CD1c-positive myeloid dendritic cell (primary cell): Measurements from ENCODE around the gene GASK1A.
A peak's percentile ranks its signal among the peaks of the same experiment; 100 is the strongest.

Experiments used
- DNase-seq: peaks from one replicate; pipeline ENCODE4 v3.0.0-alpha.2; 2016; ENCODE audit errors: extremely low spot score

Gene GASK1A

DNA sequence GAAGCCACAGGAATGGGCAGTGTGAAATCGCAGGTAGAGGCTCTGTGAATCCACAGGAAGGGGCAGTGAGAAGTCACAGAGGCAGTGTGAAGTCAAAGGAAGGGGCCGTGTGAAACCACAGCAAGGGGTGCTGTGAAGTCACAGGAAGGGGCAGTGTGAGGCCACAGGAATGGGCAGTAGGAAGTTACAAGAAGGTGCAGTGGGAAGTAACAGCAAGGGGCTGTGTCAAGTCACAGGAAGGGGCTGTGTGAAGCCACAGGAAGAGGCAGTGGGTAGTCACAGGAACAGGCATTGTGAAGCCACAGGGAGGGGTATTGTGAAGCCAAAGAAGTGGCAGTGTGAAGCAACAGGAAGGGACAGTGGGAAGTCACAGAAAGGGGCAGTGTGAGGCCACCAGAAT is 34.1 kb downstream of the GASK1A start:
- DNase-seq = no peak

DNA sequence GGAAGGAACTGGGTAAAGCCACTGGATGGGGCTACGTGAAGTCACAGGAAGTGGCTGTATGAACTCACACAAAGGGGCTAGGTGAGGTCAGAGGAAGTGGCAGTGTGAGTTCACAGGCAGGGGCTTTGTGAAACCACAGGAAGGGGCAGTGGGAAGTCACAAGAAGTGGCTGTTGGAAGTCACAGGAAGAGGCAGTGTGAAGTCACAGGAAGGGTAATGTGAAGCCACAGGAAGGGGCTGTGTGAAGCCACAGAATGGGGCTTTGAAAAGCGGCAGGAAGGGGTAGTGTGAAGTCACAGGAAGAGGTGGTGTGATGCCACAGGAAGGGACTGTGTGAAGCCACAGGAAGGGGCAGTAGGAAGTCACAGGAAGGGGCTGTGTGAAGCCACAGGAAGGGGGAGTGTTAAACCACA is 34.6 kb downstream of the GASK1A start:
- no peak for DNase-seq

DNA sequence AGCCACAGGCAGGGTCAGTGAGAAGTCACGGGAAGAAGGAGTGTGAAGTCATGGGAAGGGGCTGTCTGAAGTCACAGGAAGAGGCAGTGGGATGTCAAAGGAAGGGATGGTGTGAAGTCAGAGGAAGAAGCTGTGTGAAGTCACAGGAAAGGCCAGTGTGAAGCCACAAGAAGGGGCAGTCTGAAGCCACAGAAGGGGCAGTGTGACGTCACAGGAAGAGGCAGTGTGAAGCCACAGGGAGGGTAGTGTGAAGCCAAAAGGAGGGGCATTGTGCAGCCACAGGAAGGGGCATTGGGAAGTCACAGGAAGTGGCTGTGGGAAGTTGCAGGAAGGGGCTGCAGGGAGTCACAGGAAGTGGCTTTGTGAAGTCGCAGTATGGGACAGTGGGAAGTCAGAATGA is 35.1 kb downstream of the GASK1A start:
- no peak for DNase-seq

DNA sequence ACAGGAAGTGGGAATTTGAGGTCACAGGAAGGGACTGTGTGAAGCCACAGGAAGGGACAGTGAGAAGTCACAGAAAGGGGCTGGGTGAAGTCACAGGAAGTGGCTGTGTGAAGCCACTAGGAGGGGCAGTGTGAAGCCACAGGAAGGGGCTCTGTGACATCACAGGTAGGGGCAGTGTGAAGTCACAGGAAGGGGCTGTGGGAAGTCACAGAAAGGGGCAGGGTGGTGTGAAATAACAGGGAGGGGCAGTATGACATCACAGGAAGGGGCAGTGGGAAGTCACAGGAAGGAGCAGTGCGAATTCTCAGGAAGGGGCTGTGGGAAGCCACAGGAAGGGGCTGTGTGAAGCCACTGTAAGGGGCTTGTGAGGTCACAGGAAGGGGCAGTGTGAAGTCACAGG is 35.8 kb downstream of the GASK1A start:
- no peak for DNase-seq

DNA sequence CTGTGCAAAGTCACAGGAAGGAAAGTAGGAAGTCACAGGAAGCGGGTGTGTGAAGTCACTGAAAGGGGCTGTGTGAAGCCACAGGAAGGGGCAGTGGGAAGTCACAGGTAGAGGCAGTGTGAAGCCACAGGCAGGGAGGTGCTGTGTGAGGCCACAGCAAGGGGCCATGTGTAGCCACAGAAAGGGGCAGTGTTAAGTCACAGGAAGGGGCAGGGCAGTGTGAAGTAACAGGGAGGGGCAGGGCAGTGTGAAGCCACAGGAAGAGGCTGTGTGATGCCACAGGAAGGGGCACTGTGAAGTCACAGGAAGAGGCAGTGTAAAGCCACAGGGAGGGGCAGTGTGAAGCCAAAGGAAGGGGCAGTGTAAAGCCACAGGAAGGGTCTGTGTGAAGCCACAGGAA is 36.5 kb downstream of the GASK1A start:
- no peak for DNase-seq

DNA sequence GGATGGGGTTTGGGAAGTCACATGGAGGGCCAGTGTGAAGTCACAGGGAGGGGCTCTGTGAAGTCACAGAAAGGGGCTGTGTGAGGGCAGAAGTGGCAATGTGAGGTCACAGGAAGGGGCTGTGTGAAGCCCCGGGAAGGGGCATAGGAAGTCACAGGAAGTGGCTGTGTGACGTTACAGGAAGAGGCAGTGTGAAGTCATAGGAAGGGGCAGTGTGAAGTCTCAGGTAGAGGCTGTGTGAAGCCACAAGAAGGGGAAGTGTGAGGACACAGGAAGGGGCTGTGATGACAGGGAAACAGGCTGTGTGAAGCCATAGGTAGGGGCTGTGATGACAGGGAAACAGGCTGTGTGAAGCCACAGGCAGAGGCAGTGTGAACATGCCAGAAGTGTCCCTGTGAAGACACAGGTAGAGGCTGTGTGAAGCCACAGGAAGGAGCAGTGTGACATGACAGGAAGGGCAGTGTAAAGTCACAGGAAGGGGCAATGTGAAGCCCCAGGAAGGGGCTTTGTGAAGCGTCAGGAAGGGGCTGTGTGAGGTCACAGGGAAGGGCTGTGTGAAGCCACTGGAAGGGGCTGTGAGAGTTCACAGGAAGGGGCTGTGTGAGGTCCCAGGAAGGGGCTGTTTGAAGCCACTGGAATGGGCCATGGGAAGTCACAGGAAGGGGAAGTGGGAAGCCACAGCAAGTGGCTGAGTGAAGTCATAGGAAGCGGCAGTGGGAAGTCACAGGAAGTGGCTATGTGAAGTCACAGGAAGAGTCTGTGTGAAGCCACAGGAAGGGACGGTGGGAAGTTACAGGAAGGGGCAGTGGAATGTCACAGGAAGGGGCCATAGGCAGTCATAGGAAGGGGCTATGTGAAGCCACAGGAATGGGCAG is 37.1 kb downstream of the GASK1A start:
- DNase-seq = no peak

DNA sequence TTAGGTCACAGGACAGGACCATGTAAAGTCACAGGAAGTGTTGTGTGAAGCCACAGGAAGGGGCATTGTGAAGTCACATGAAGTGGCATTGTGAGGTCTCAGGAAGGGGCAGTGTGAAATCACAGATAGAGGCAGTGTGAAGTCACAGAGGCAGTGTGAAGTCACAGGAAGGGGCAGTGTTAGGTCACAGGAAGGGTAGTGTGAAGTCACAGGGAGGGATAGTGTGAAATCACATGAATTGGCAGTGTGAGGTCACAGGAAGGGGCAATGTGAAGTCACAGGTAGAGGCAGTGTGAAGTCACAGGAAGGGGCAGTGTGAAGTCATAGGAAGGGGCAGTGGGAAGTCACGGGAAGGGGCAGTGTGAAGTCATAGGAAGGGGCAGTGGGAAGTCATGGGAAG is 37.9 kb downstream of the GASK1A start:
- no peak for DNase-seq

DNA sequence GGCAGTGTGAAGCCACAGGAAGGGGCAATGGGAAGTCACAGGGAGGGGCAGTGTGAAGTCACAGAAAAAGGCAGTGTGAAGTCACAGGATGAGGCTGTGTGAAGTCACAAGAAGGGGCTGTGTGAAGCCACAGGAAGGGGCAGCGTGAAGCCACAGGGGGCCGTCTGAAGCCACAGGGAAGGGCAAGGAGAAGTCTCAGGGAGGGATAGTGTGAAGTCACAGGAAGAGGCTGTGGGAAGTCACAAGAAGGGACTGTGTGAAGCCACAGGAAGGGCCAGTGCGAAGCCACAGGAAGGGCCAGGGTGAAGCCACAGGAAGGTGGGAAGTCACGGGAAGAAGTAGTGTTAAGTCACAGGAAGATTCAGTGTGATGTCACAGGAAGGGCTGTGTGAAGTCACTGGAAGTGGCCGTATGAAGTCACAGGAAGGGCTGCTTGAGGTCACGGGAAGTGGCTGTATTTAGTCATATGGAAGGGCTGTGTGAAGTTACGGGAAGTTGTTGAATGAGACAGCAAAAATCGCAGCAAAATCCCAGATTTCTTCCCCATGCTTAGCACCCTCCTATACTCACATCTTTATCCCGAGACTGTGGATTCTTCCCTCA is 38.6 kb downstream of the GASK1A start:
- DNase-seq = no peak

DNA sequence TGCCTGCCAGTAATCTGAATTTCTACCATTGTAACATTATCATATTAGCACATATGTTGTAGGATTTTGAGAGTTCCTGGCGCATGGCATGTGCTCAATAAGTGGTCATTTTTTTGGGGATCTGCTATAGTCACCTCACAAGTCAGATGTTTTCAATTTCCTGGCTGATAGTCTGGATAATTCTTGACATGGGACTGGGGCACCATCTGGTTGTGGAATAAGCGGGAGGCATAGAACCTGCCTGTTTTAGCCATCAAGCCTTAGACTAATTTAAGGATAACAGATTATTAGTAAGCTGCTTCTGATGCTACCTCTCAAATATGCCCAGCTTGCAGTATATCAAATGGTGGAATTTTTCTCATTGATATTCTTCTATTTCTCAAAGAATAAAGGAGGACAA is 39.1 kb downstream of the GASK1A start:
- DNase-seq = no peak

DNA sequence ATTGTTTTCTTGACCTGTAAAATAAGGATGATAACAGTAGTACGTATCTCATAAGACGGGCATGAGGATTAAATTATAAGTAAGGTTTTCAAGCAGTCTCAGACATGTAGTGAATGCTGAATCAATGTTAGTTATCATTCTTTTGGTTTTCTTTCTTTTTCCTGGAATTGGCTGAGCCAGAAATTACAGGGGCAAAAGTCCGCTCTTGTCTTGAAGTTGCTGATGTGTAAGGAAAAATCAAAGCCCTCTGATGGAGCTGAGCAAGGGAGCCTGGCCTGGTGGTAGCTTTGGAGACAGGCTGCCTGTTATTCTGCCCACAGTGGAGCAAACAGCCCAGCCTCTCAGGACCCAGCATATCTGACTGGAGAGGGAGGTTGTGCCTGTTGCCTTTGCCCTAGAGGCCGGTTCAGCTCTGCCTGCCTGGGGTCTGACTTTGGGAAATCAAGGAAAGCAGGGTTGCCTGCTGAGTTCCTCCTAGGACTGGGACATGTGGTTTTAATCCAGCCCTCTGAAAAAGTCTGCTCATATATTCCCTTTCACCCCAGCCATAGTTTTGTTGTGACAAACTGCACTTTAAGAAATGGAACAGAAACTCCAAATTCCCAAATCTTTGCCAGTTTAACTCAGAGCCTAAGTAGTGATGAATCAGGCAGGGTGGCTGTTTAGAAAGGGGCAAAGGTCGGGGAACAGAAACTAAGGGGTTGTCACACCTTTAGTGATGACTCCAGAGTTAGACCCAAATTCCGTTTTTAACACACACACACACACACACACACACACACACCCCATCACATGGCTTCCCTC is 40.1 kb downstream of the GASK1A start:
- no peak for DNase-seq

DNA sequence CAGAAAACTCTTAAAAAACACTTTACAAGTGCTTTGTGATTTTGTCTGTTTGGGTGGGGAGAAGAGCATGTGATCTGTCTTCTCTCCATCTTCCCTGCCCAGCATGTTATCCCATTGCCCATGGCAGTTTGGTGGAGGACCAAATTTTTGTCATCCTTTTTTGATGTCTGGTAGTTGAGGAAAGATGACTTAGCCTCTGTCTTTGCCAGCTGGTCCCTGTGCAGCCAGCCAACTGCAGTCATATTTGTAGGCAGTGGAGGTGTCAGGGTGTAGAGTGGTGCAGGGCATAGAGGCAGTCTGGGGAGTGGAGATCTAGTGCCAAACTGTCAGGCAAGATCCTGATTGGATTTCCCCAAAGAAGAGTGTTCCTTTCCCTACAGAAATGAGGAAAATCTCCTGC is 40.7 kb downstream of the GASK1A start:
- no peak for DNase-seq

DNA sequence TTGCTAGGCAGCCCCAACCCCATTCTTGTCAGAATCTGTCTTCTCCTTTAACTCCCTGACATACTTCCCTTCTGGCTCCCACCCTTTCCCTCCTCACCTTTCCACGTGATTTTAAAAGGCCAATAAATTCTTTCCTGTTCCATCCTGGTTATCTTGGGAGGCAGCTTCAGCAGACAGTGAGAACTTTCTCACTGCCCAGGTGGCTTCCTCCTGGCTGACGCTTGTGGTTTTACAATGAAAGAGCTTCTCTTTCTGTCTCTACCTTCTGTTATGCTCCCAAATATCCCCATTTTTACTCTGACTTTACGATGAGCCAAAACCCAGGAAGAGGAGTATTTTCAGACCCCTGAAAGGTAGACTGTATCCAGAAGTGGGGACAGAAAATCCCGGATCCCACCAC is 42.1 kb downstream of the GASK1A start:
- DNase-seq = no peak

DNA sequence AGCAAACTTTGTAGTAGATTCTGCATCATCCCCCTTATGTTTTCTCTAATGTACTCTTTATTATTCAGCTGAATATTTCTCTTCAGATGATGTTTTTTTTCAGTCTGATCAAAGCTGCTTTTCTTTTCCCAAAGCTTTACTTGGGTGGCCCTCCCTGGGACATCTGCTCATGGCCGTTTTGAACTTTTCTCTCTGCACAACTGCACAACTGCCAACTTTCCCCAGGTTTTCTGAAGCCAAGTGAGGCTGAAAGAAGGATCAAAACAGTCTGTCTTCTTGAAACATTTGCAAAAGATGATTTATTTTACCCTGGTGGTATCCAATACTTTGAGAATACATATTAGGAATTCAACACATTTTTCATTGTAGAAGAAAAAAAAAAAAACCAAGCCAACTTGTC is 43.0 kb downstream of the GASK1A start:
- no peak for DNase-seq

DNA sequence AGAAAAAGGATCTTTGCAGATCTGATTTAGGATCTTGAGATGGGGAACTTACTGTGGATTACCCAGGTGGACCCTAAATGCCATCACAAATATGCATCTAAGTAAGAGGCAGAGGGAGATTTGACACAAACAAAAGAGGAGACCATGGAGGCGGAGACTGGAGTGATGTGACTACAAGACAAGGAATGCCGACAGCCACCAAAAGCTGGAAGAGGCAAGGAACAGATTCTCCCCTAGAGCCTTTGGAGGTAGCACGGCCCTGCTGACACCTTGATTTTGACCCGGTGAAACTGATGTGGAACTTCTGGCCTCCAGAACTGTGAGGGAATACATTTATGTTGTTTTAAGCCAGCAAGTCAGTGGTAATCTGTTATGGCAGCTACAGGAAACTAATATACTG is 44.0 kb downstream of the GASK1A start:
- DNase-seq = no peak

DNA sequence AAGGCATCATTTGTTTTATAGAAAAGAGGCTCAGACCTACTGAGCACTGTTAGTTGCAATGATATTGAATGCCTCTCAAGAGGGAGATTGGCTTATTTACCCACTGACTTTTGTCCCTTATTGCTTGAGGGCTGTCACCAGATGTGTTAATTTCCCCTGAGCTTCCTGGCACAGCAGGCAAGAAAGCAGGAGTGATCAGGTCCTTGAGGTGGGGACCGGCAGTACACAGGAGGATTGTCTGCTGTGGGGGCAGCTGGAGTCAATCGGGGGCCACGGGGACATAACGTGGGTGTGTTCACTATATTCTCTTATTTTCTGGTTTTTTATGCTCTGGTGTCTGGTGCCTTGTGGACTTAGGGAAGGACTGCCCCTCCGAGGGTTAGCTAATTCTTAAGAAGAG is 44.6 kb downstream of the GASK1A start:
- DNase-seq = no peak

DNA sequence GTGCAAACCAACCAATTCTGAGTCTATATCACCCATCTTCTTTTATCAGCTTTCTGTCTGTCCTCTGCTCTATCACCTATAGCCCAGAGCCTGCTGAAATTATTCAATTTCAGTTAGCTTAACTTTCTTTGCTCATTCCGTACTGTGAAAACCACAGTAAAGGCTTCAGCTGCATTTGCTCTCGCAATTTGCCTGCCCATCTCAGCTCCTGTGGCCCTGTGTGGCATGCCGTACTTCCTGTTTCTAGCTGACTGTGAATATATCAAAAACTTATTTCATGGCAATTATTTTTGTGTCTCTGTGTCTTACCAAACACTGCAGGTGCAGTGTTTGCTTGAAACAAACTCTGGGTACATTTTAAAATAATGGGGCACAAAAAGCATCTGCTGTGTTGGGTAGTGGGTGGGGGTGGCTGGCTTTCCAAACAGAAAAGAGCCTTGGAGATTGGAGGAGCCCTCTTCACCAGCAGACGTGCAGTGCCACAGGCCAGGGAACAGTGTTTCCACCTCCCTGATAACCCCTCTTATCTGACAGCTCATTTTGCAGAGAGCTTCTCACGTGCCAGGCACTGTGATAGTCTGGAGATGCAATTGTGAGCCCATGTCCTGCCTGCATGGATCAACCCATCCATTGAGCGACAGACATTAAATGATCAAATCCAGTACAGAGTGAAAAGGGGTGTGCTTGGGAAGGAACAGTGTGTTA is 45.2 kb downstream of the GASK1A start:
- DNase-seq = peak; percentile 17

DNA sequence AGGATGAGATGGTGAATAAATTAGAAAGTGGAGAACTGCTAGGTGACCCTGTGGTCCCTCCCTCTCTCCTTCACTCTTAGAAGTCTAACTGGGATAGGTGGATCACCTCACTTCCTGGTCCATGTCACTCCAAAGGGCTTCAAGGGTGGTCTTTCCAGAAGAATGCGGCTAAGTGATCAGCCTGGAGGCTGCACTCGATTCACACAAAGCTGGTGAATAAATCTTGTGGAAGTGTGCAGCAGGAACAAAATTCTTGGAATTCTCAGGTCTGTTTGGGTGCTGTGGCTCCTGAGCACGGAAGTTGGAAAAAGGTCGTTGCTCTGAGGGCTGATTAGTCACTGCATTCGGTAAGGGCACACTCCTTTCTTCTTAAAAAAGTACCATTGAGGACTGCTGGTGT is 46.3 kb downstream of the GASK1A start:
- DNase-seq = no peak

DNA sequence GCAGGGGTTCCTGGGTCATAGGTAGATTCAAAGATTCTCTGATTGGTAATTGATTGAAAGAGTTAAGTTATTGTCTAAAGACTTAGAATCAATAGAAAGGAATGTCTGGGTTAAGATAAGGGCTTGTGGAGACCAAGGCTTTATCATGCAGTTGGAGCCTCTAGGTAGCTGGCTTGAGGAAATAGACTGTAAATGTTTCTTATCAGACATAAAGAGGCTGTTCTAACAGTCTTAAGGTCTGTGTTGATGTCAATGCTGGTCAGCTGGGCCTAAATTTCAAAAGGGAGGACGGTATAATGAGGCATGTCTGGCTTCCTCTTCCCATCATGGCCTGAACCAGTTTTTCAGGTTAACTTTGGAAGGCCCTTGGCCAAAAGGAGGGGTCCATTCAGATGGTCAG is 48.9 kb downstream of the GASK1A start:
- no peak for DNase-seq

DNA sequence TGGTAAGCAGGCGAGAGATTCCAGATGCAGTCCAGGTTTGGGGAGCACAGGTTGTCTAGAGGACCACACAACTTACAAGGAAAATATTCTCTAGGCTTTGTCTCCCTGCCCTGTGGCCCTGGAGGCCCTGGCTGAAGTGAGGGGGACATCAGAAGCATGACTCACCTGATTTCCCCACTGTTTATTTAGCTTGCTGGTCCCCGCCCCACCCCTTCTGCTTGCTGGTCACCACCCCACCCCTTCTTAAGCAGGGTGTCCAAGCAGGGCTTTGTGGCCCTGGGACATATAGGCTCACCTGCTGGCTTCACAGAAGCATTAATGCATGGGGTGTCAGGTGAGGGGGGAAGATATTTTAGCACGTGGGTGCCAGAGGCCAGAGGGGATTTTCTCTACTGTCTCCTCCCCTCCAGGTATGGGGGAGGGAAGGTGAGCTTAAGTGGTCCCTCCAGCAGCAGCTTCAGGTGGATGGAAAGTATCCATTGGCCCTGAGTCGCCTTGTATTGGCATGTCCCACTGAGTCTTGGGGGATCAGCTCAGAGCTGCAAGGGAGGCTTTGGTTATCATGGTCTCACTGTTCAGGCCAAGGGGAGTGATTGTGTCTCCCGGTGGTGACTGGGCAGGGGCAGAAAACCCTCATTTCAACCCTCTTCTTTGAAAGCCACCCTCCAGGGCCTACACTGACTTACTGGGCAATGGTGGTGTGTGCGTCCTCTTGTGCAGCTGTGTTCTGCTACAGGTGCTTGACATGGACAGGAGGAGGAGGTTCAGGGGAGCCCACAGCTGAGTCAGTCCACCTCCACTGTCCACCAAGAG is 49.8 kb downstream of the GASK1A start:
- DNase-seq = no peak

DNA sequence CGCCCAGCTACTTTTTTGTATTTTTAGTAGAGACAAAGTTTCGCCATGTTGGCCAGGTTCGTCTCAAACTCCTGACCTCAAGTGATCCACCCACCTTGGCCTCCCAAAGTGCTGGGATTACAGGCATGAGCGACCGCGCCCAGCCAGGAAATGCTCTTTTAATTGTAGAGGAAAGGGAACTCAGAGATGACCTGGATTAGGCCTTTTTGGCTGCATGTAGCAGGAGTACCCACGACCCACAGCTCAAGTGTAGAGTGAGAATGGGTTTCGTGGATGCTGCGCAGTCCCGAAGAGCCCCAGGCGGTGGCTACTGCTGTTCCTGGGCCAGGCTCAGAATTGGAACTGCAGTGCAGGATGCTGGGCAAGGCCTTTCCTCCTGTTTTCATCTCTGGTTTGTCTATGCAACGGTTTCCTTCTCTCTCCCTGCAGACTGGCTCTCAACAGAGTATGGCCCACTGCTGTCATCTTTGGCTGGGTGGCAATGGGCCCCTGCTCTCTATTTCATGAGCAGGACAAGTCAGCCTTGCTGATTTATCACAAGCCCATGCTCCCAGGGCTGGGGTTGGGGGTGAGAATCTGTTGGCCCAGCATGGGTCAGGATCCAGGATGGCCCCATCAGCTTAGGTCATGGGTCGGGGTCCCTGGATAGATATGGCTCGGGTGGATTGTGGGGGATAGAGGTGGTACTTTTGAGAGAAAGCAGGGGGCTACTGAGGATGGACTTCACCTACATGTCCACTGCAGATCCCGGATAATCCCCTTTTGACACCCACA is 51.2 kb downstream of the GASK1A start:
- DNase-seq = no peak

DNA sequence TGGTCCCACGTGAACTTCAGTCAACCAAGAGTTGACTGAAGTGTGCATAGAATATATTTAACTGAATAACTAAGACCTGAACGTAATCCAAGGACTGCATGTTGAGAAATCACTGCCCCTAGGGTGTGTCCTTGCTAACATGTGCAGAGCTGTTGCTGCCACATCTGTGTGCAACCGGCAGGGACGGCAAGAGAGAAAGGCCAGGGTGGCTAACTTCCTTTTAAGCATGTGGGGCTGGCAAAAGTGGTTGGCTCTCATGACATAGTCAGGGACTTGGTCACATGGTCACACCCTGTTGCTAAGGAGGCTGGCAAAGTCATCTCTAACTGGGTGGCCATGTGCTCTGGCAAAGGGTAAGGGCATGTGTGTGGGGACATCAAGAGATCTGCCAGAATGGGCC is 52.4 kb downstream of the GASK1A start:
- DNase-seq = peak; percentile 24
